GM23338 (cell line): ENCODE measurements around the gene FGGY. TPM values are rescaled to one million over a fixed set of nuclear protein-coding genes. Genes with fewer than 3 reads are reported as not detected.

Experiments used
- ATAC-seq: fragments of 200-7000 bp; cut with Tn5 transposase; 3 replicates; pipeline ENCODE4 v1.9.1; 2020
- DNase-seq: peaks from one replicate; pipeline ENCODE4 v3.0.0-alpha.2; 2015; ENCODE audit warnings: low spot score
- H2AFZ ChIP-seq: fragments of 200-600 bp; sonication (generic); 2 replicates; pipeline ENCODE4 v1.8.0; 2016; ENCODE audit warnings: antibody characterized with exemption, mild to moderate bottlenecking, moderate library complexity
- H3F3A ChIP-seq: fragments of 200-600 bp; sonication (generic); replicated peaks from 2 replicates; pipeline ENCODE4 v1.8.0; 2017; ENCODE audit warnings: antibody characterized with exemption, mixed run types, low read depth
- H3K27ac ChIP-seq: fragments of 200-600 bp; sonication (generic); 2 replicates; pipeline ENCODE4 v1.6.1; 2016; ENCODE audit warnings: low read depth
- H3K27me3 ChIP-seq: fragments of 200-600 bp; sonication (generic); 2 replicates; pipeline ENCODE4 v1.8.0; 2016; ENCODE audit warnings: mild to moderate bottlenecking, mixed run types, moderate library complexity; ENCODE audit not compliant: insufficient read depth
- H3K36me3 ChIP-seq: fragments of 200-600 bp; sonication (generic); 2 replicates; pipeline ENCODE4 v1.8.0; 2016; ENCODE audit warnings: mild to moderate bottlenecking; ENCODE audit not compliant: insufficient read depth
- H3K4me1 ChIP-seq: fragments of 200-600 bp; sonication (generic); 2 replicates; pipeline ENCODE4 v1.8.0; 2016; ENCODE audit warnings: mild to moderate bottlenecking, moderate library complexity; ENCODE audit not compliant: insufficient read depth
- H3K4me2 ChIP-seq: fragments of 200-600 bp; sonication (generic); 2 replicates; pipeline ENCODE4 v1.7.1; 2017; ENCODE audit warnings: mixed run types
- H3K4me3 ChIP-seq: fragments of 200-600 bp; sonication (generic); 2 replicates; pipeline ENCODE4 v1.6.1; 2016; ENCODE audit warnings: mixed run types
- H3K79me2 ChIP-seq: fragments of 200-600 bp; sonication (generic); replicated peaks from 2 replicates; pipeline ENCODE4 v1.8.0; 2017; ENCODE audit warnings: mild to moderate bottlenecking; ENCODE audit not compliant: insufficient read depth
- H3K9me2 ChIP-seq: fragments of 200-600 bp; sonication (generic); 2 replicates; pipeline ENCODE4 v1.8.0; 2017; ENCODE audit not compliant: insufficient read depth
- H4K20me1 ChIP-seq: fragments of 200-600 bp; sonication (generic); replicated peaks from 2 replicates; pipeline ENCODE4 v1.8.0; 2017; ENCODE audit warnings: mild to moderate bottlenecking; ENCODE audit not compliant: insufficient read depth
- H3K27ac Mint-ChIP-seq: 2 replicates; pipeline ENCODE4 v1.8.0; 2020; ENCODE audit warnings: inconsistent platforms, mild to moderate bottlenecking, moderate library complexity, mixed read lengths
- H3K27me3 Mint-ChIP-seq: 3 replicates; pipeline ENCODE4 v1.8.0; 2022; ENCODE audit warnings: low read depth, mild to moderate bottlenecking, moderate library complexity, mixed read lengths, inconsistent platforms; ENCODE audit not compliant: insufficient read depth, poor library complexity
- H3K36me3 Mint-ChIP-seq: 3 replicates; pipeline ENCODE4 v1.8.0; 2021; ENCODE audit warnings: low read depth, mild to moderate bottlenecking, inconsistent platforms, moderate library complexity, mixed read lengths
- H3K4me1 Mint-ChIP-seq: 3 replicates; pipeline ENCODE4 v1.8.0; 2020; ENCODE audit warnings: mild to moderate bottlenecking, inconsistent platforms, mixed read lengths
- H3K4me3 Mint-ChIP-seq: 3 replicates; pipeline ENCODE4 v1.8.0; 2021; ENCODE audit warnings: moderate library complexity, mild to moderate bottlenecking, inconsistent platforms, mixed read lengths
- H3K9me3 Mint-ChIP-seq: 3 replicates; pipeline ENCODE4 v1.8.0; 2020; ENCODE audit warnings: moderate library complexity, mild to moderate bottlenecking, inconsistent platforms, mixed read lengths
- CREB1 ChIP-seq: fragments of 250-450 bp; sonication (Bioruptor Pico); IDR thresholded peaks from 2 replicates; pipeline ENCODE4 v1.5.0; 2020; ENCODE audit warnings: low read depth, mild to moderate bottlenecking, moderate library complexity
- EZH2 ChIP-seq: fragments of 200-600 bp; sonication (generic); IDR thresholded peaks from one replicate; pipeline ENCODE4 v1.8.0; 2017; ENCODE audit warnings: antibody characterized with exemption, mild to moderate bottlenecking, low read depth; ENCODE audit not compliant: unreplicated experiment
- EZH2phosphoT487 ChIP-seq: fragments of 200-600 bp; sonication (generic); IDR thresholded peaks from one replicate; pipeline ENCODE4 v1.8.1; 2018; ENCODE audit warnings: antibody characterized with exemption; ENCODE audit not compliant: unreplicated experiment
- JUNB ChIP-seq: IDR thresholded peaks from one replicate; pipeline ENCODE4 v1.6.1; 2016; ENCODE audit warnings: antibody characterized with exemption; ENCODE audit not compliant: unreplicated experiment
- NANOG ChIP-seq: IDR thresholded peaks from 2 replicates; pipeline ENCODE4 v1.6.1; 2016; ENCODE audit warnings: antibody characterized with exemption, borderline replicate concordance
- STAT1 ChIP-seq: IDR thresholded peaks from one replicate; pipeline ENCODE4 v1.6.1; 2016; ENCODE audit warnings: antibody characterized with exemption; ENCODE audit not compliant: unreplicated experiment
- ZNF114 ChIP-seq: fragments of 250-450 bp; sonication (Bioruptor Pico); IDR thresholded peaks from 2 replicates; pipeline ENCODE4 v1.5.0; 2020; ENCODE audit warnings: mild to moderate bottlenecking, moderate library complexity
- ZNF331 ChIP-seq: fragments of 250-450 bp; sonication (Bioruptor Pico); IDR thresholded peaks from 2 replicates; pipeline ENCODE4 v1.5.0; 2020; ENCODE audit warnings: low read depth, mild to moderate bottlenecking, moderate library complexity
- polyA plus RNA-seq: library from polyadenylated mRNA; unstranded; fragments of >200 nt; fragmentation: Nextera tagmentation; extraction: Ambion mirVana; gene quantifications from 2 replicates; pipeline ENCODE4 v1.2.1, GENCODE V29; 2016
- total RNA-seq: library from RNA; depleted of rRNA; stranded (reverse); fragments of >200 nt; shearing (Covaris generic); gene quantifications from 2 replicates; pipeline ENCODE4 v1.2.3, GENCODE V29; 2014
- TF ChIP-seq, protein P1 (sequence below): fragments of 250-450 bp; sonication (Bioruptor Pico); IDR thresholded peaks from 2 replicates; pipeline ENCODE4 v1.5.0; 2020; ENCODE audit warnings: mild to moderate bottlenecking, moderate library complexity
- TF ChIP-seq, protein P2 (sequence below), 2 experiments: fragments of 200-600 bp in 1 of 2; sonication (generic) in 1 of 2; conservative IDR thresholded peaks; 2 replicates each; pipeline versions ENCODE4 v1.5.1 to v1.6.1; 2016 to 2017; ENCODE audit warnings: antibody characterized with exemption in 2 of 2, low read depth in 2 of 2, mild to moderate bottlenecking in 2 of 2, moderate library complexity in 1 of 2
- TF ChIP-seq, protein P3 (sequence below): IDR thresholded peaks from 2 replicates; pipeline ENCODE4 v1.6.1; 2016; ENCODE audit warnings: antibody characterized with exemption

FGGY gene
- total and polyA plus RNA-seq, 2 experiments from 2014 or later, result 10.9 to 21.4 TPM

DNA sequence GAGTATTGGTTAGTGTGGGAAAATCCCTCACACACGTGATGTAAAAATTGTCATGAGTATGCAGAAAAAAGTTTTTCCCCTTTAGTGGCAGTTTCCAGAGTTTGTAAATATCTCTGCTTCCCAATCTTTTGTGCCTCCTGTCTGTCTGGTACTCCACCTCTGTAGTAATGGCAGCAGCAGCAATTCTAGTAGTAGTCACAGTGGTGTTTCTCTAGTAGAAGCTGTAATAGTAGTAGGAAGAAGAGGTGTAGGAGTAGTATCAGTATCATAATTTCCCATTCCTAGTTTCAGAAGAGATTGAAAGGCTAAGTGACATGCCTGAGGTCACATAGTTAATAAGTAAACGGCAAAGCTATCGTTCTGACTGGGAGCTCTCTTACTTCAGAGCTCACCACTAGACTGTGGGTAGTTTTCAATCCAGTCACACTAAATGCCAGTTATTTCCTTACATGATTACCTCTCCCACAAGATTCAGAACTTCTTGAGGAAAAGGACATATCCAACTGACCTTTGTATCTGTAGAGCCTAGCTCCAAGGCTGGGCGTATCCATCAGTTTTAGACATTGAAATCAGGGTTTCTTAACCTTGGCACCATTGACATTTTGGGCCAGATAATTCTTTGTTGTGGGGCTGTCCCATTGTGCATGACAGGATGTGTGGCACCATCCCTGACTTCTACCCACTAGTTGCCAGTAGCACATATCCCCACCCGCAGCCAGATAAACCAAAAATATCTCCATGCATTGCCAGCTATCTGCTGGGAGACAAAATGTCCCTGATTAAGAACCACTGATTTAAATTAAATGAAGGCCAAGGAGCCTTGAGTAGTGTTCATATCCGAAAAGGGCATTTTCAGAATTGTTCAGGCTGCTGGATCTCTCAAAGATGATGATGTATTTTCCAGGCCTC, 135.9 kb downstream of the FGGY start (continued):
- TF ChIP-seq, protein P1, sequence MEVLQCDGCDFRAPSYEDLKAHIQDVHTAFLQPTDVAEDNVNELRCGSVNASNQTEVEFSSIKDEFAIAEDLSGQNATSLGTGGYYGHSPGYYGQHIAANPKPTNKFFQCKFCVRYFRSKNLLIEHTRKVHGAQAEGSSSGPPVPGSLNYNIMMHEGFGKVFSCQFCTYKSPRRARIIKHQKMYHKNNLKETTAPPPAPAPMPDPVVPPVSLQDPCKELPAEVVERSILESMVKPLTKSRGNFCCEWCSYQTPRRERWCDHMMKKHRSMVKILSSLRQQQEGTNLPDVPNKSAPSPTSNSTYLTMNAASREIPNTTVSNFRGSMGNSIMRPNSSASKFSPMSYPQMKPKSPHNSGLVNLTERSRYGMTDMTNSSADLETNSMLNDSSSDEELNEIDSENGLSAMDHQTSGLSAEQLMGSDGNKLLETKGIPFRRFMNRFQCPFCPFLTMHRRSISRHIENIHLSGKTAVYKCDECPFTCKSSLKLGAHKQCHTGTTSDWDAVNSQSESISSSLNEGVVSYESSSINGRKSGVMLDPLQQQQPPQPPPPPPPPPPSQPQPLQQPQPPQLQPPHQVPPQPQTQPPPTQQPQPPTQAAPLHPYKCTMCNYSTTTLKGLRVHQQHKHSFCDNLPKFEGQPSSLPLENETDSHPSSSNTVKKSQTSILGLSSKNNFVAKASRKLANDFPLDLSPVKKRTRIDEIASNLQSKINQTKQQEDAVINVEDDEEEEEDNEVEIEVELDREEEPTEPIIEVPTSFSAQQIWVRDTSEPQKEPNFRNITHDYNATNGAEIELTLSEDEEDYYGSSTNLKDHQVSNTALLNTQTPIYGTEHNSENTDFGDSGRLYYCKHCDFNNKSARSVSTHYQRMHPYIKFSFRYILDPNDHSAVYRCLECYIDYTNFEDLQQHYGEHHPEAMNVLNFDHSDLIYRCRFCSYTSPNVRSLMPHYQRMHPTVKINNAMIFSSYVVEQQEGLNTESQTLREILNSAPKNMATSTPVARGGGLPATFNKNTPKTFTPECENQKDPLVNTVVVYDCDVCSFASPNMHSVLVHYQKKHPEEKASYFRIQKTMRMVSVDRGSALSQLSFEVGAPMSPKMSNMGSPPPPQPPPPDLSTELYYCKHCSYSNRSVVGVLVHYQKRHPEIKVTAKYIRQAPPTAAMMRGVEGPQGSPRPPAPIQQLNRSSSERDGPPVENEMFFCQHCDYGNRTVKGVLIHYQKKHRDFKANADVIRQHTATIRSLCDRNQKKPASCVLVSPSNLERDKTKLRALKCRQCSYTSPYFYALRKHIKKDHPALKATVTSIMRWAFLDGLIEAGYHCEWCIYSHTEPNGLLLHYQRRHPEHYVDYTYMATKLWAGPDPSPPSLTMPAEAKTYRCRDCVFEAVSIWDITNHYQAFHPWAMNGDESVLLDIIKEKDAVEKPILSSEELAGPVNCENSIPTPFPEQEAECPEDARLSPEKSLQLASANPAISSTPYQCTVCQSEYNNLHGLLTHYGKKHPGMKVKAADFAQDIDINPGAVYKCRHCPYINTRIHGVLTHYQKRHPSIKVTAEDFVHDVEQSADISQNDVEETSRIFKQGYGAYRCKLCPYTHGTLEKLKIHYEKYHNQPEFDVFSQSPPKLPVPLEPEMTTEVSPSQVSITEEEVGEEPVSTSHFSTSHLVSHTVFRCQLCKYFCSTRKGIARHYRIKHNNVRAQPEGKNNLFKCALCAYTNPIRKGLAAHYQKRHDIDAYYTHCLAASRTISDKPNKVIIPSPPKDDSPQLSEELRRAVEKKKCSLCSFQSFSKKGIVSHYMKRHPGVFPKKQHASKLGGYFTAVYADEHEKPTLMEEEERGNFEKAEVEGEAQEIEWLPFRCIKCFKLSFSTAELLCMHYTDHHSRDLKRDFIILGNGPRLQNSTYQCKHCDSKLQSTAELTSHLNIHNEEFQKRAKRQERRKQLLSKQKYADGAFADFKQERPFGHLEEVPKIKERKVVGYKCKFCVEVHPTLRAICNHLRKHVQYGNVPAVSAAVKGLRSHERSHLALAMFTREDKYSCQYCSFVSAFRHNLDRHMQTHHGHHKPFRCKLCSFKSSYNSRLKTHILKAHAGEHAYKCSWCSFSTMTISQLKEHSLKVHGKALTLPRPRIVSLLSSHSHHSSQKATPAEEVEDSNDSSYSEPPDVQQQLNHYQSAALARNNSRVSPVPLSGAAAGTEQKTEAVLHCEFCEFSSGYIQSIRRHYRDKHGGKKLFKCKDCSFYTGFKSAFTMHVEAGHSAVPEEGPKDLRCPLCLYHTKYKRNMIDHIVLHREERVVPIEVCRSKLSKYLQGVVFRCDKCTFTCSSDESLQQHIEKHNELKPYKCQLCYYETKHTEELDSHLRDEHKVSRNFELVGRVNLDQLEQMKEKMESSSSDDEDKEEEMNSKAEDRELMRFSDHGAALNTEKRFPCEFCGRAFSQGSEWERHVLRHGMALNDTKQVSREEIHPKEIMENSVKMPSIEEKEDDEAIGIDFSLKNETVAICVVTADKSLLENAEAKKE (CRISPR knock-in tag), result no peak
- TF ChIP-seq EZH2, result no peak

DNA sequence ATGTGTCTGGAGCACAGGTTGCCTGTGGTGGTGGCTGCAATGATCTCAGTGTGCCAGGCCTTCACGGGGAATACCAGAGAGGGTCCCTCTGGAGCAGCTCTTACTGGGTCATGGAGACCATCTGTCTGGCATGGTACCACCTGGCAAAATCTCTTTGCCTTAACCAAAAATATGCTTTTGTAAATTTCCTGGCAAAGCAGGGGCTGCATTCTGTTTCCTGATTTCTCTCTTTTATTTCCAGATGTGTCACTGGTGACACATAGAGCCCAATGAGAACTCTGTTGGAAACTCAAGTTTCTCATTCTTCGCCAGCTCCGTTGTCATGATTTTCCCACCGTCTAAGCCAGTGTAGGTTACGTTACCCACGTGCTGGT, 136.5 kb downstream of the FGGY start:
- no peak overlapping the region for H3K27ac ChIP-seq
- DNase-seq (no peak), ATAC-seq (no peak)
- peaks cover 13% of the 10 kb centered on the region for H3K4me1 Mint-ChIP-seq
- H3K27me3 Mint-ChIP-seq, result peaks cover 3% of the 10 kb centered on the region
- H3K4me1 ChIP-seq, result no peaks in the 10 kb centered on the region; the same call in 1 of the 2 replicates
- H3K36me3 ChIP-seq, result no peaks in the 10 kb centered on the region
- H3K9me3 Mint-ChIP-seq, result no peaks in the 10 kb centered on the region
- no peaks in the 10 kb centered on the region for H3F3A ChIP-seq
- no peak overlapping the region for H2AFZ ChIP-seq
- no peaks in the 10 kb centered on the region for H3K36me3 Mint-ChIP-seq
- H3K27me3 ChIP-seq, result no peaks in the 10 kb centered on the region
- 0 out of 2 replicates have a peak, but pooled peaks cover 6% of the 10 kb centered on the region for H3K9me2 ChIP-seq
- no peak overlapping the region for H3K4me2 ChIP-seq
- H3K4me3 Mint-ChIP-seq, result no peak overlapping the region
- H3K4me3 ChIP-seq, result no peak overlapping the region
- no peaks in the 10 kb centered on the region for H3K79me2 ChIP-seq
- no peak overlapping the region for H3K27ac Mint-ChIP-seq
- no peaks in the 10 kb centered on the region for H4K20me1 ChIP-seq
- TF ChIP-seq JUNB (no peak), NANOG (no peak), ZNF114 (CRISPR knock-in tag) (no peak), CREB1 (CRISPR knock-in tag) (no peak), ZNF331 (CRISPR knock-in tag) (no peak), STAT1 (no peak), EZH2phosphoT487 (no peak)
- TF ChIP-seq, protein P2, sequence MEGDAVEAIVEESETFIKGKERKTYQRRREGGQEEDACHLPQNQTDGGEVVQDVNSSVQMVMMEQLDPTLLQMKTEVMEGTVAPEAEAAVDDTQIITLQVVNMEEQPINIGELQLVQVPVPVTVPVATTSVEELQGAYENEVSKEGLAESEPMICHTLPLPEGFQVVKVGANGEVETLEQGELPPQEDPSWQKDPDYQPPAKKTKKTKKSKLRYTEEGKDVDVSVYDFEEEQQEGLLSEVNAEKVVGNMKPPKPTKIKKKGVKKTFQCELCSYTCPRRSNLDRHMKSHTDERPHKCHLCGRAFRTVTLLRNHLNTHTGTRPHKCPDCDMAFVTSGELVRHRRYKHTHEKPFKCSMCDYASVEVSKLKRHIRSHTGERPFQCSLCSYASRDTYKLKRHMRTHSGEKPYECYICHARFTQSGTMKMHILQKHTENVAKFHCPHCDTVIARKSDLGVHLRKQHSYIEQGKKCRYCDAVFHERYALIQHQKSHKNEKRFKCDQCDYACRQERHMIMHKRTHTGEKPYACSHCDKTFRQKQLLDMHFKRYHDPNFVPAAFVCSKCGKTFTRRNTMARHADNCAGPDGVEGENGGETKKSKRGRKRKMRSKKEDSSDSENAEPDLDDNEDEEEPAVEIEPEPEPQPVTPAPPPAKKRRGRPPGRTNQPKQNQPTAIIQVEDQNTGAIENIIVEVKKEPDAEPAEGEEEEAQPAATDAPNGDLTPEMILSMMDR (conservative IDR thresholded peaks at IDR 0.05; ENCODE audit: low read depth in 2 of 2), result no peak
- TF ChIP-seq, protein P3, sequence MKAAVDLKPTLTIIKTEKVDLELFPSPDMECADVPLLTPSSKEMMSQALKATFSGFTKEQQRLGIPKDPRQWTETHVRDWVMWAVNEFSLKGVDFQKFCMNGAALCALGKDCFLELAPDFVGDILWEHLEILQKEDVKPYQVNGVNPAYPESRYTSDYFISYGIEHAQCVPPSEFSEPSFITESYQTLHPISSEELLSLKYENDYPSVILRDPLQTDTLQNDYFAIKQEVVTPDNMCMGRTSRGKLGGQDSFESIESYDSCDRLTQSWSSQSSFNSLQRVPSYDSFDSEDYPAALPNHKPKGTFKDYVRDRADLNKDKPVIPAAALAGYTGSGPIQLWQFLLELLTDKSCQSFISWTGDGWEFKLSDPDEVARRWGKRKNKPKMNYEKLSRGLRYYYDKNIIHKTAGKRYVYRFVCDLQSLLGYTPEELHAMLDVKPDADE, result no peak
